DMS114 treated with DMSO at 0.1 percent for 48 hours (cell line): ENCODE results near the gene TMX2.

Source experiments
- DNase-seq: peaks from one replicate; lab custom pipeline; 2025; ENCODE audit not compliant: unreplicated experiment; lab: John Stamatoyannopoulos, UW

The TMX2 gene

GRCh38 chr11:57763568-57763967 is 51.2 kb downstream of the TMX2 start:
- DNase-seq, result no peak

DNA sequence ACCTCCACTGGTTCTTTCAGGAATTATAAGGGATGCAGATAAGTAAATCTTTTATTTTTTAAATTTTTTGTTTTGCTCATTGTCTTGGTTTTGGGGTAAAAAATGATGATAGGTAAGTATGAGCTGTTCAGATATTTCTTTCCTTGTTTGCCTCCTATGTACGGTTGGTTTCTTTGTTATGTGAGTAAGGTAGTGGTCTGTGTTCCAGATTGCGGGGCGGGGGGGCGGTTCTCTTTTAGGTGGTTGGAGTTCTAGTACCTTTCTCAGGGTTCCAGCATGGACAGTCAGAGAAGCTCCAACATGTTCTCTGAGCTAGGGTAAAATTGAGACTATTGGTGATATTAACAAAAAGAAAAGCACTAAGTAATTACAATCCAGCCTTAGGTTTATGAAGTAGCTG is 51.6 kb downstream of the TMX2 start:
- no peak for DNase-seq

DNA sequence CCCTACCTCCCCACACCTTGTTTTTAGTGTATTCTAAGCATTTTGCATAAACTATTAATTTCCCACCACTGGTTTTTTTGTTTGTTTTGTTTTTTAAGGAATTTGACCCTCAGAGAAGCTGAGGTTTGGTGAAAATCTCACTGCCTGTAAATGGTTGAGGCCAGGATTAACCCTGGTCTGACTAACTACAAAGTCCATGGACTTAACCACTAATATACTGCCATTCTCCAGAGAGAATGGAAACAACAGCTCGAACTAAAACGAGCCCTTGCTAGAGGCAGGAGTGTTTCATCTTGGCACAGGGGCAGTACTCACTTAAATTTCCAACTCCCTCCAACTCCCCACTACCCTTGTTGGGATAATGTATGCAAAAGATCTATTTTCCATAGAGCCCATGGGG is 52.2 kb downstream of the TMX2 start:
- no peak for DNase-seq

DNA sequence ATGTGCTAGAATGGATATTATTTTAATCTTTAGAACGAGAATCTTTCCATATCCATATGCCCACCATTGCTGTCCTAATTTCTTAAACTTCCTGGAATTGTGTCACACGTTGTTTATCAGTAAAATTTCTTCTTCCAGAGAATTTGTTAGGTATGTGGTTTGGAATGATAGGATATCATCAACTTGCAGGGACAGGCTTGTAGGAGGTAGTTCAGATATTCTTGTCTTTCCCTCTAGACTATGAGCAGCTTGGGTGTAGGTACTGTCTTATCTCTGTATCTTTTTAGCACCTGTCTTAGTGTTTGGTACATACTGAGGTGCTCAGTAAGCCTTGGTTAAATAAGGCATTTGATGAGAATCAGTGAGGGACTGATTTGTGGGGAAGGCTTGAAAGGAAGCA is 52.6 kb downstream of the TMX2 start:
- no peak for DNase-seq

DNA sequence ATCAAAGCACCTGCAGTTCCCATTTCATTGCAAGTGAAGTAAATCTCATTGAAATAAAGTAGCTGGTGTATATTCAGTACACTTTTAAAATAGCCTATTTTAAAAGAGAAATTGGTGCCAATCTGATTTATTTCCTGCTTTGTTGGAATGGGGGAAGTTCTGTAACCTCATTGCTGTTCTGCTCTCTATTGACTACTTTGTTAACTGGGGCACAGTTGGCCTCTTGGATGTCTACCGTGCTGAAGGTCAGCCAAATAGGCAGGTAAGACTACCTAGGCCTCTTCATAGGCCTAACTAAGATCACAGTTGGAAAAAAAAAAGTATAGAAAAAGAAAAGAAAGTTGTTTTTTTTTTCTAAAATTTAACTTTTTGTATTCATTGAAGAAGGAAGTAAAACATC is 58.4 kb downstream of the TMX2 start:
- DNase-seq, result no peak

- DNase-seq, result no peak
Observed at GRCh38 chr11:57771365-57771764, 59.0 kb downstream of the TMX2 start.

- DNase-seq, result no peak
Observed at GRCh38 chr11:57772562-57772961, 60.2 kb downstream of the TMX2 start.

DNA sequence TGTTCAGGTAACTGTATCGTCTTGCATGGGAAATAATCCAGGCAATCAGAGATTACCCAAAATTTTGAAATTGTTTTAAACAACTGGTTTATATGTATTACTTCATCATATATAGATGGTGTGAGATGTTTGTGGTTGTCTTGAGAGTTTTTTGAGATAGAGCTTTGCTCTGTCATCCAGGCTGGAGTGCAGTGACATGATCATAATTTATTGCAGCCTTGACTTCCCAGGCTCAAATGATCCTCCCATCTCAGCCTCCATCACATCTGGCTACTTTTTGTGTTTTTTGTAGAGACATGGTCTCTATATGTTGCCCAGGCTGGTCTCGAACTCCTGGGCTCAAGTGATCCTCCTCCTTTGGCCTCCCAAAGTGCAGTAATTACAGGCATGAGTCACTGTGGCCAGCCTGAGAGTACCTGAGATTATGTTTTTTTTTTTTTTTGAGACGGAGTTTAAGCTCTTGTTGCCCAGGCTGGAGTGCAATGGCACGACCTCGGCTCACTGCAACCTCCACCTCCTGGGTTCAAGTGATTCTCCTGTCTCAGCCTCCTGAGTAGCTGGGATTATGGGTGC is 60.7 kb downstream of the TMX2 start:
- DNase-seq, result no peak

DNA sequence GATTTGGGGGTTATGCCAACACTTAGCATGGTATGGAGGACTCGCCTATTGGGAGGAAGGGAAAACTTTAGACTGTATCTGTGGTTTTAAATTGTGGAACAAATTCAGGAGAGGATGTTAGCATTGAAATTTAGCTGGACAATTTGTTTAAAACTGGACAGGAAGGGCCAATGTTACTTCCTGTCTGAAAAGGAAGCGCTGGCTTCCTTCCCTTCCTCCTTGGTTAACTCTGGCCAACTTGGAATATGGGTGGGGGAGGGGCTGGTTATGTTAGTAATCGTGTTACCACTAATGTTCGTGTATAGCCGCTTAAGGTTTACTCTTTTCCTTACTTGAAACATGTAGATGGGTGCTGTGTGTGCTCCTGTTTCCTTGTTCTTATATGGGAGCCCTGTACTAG is 63.1 kb downstream of the TMX2 start:
- no peak for DNase-seq

DNA sequence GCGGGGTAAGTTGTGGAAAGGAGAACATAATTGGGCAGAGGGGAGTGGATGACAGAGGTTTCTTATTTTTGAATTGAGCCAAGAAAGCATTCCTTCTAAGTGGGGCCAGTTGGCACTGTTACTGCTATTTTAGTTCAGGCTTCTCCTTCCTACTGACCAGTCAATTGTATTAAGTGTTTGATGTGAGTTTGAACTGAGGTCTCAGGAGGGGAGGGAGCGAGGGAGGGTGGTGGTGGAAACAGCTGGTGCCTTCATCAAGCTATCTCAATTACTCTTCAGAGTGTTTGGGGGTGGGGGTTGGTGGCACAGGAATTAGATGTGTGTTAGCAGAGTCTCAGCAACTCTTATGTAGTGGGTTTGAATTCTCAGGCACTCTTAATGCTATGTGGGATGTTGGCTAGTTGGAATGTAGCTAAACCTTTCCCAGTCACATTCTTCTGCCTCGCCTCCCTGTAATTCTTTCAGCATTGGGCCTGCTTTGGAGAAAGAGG is 63.7 kb downstream of the TMX2 start:
- no peak for DNase-seq

- no peak for DNase-seq
Observed at GRCh38 chr11:57776577-57777210, 64.3 kb downstream of the TMX2 start.

GRCh38 chr11:57777969-57778317 is 65.5 kb downstream of the TMX2 start:
- no peak for DNase-seq

- DNase-seq, result no peak
Observed at GRCh38 chr11:57778318-57779037, 66.1 kb downstream of the TMX2 start.

GRCh38 chr11:57779276-57779675 is 66.9 kb downstream of the TMX2 start:
- DNase-seq, result no peak

DNA sequence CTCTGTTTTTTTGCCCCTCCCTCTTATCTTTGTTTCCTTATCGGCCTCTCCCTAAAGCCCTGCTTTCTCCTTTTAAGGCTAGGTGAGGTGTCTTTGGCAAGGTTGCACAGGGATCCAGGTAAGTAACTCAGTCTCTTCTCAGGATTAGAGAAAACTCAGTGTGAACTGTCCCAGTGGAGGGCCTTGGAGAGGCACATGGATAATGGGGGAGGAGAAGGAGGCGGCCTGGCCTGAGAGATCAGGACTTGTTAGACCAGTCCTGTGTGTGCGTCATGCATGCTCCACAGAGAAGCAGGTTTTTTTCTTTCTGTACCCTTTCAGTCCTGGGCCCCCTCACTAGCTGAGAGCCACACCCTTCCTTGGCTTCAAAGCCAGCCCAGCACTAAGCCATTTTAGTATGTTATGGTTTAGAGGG is 69.1 kb downstream of the TMX2 start:
- no peak for DNase-seq

- DNase-seq, result no peak
Observed at GRCh38 chr11:57785072-57785471, 72.7 kb downstream of the TMX2 start.

- DNase-seq, result no peak
Observed at GRCh38 chr11:57786436-57786835, 74.0 kb downstream of the TMX2 start.

GRCh38 chr11:57787006-57787604 is 74.7 kb downstream of the TMX2 start:
- DNase-seq, result no peak

GRCh38 chr11:57787920-57788702 is 75.7 kb downstream of the TMX2 start:
- no peak for DNase-seq

DNA sequence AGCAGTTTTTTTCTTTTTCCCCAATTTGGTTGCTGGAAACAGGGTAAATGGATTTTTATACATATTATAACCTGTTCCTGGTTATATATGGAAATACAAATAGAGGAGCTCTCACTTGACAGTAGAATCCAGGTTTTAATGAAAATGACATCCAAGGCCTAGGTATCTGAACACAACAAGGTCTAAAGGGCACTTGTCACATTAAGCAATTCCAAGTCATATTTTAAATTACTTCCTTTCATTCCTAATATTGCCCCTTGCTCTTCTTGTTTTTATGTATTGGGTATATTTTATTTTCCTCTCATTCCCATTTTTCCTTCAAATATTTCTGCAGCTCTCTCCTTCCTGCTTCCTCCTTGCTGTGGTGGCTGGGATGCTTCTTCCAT is 76.3 kb downstream of the TMX2 start:
- no peak for DNase-seq
